GM12878 (cell line): Measurements from ENCODE around the gene TOMM40. TPM values are rescaled to one million over a fixed set of nuclear protein-coding genes. Genes with fewer than 3 reads are reported as not detected.

ENCODE experiments used
- ASH2L ChIP-seq: fragments of 300-600, 200-600 bp; sonication (generic); IDR thresholded peaks from 2 replicates; pipeline ENCODE4 v1.6.1; 2017; ENCODE audit warnings: low read depth, mild to moderate bottlenecking, borderline replicate concordance
- CREB1 ChIP-seq: IDR thresholded peaks from 2 replicates; pipeline ENCODE4 v1.6.1; 2012; ENCODE audit warnings: low read depth, mild to moderate bottlenecking, inconsistent platforms
- FOXM1 ChIP-seq: IDR thresholded peaks from 2 replicates; pipeline ENCODE4 v1.6.1; 2012; ENCODE audit warnings: low read depth, mild to moderate bottlenecking, inconsistent platforms, low read length, moderate library complexity
- HCFC1 ChIP-seq: fragments of 150-350 bp; IDR thresholded peaks from 2 replicates; pipeline ENCODE4 v1.6.1; 2014; ENCODE audit warnings: low read length
- IRF4 ChIP-seq: IDR thresholded peaks from 2 replicates; pipeline ENCODE4 v1.6.1; 2011; ENCODE audit warnings: low read depth, low read length
- JUNB ChIP-seq: IDR thresholded peaks from 2 replicates; pipeline ENCODE4 v1.6.1; 2016; ENCODE audit warnings: antibody characterized with exemption, mild to moderate bottlenecking
- KAT2A ChIP-seq: conservative IDR thresholded peaks from 2 replicates; pipeline ENCODE4 v1.6.1; 2011; ENCODE audit warnings: low read depth, low read length; ENCODE audit not compliant: control insufficient read depth
- MYB ChIP-seq: fragments of 150-350 bp; IDR thresholded peaks from 2 replicates; pipeline ENCODE4 v1.6.1; 2014; ENCODE audit warnings: mild to moderate bottlenecking, low read depth, low read length, borderline replicate concordance
- NFYB ChIP-seq: IDR thresholded peaks from 2 replicates; pipeline ENCODE4 v1.6.1; 2011; ENCODE audit warnings: low read depth, mild to moderate bottlenecking, low read length, improper control_type of control experiment, moderate library complexity; ENCODE audit not compliant: insufficient read depth
- NR2F1 ChIP-seq: fragments of 450-650 bp; conservative IDR thresholded peaks from 2 replicates; pipeline ENCODE4 v1.6.1; 2017; ENCODE audit warnings: mild to moderate bottlenecking
- RB1 ChIP-seq: fragments of 450-650 bp; formaldehyde crosslinking; IDR thresholded peaks from 2 replicates; pipeline ENCODE4 v1.6.1; 2017; ENCODE audit warnings: mild to moderate bottlenecking, borderline replicate concordance
- SPI1 ChIP-seq: IDR thresholded peaks from 2 replicates; pipeline ENCODE4 v1.6.1; 2011; ENCODE audit warnings: low read depth, mild to moderate bottlenecking, low read length, moderate library complexity, borderline replicate concordance; ENCODE audit not compliant: insufficient read depth
- SREBF1 ChIP-seq: IDR thresholded peaks from 2 replicates; pipeline ENCODE4 v1.6.1; 2012; ENCODE audit warnings: mild to moderate bottlenecking, low read length
- STAT1 ChIP-seq: fragments of 450-650 bp; conservative IDR thresholded peaks from 2 replicates; pipeline ENCODE4 v1.6.1; 2014; ENCODE audit warnings: antibody characterized with exemption, mild to moderate bottlenecking
- WRNIP1 ChIP-seq: IDR thresholded peaks from 2 replicates; pipeline ENCODE4 v1.6.1; 2011; ENCODE audit warnings: low read depth, low read length, improper control_type of control experiment, borderline replicate concordance
- ZBED1 ChIP-seq: IDR thresholded peaks from 2 replicates; pipeline ENCODE4 v1.6.1; 2016; ENCODE audit warnings: borderline replicate concordance
- ZNF384 ChIP-seq: IDR thresholded peaks from 2 replicates; pipeline ENCODE4 v1.6.1; 2012; ENCODE audit warnings: low read depth, mild to moderate bottlenecking, low read length, improper control_type of control experiment, borderline replicate concordance
- polyA plus RNA-seq, 11 experiments: library from polyadenylated mRNA; depleted of rRNA in 4 of 11; unstranded in 6 of 11; stranded (reverse) in 5 of 11; fragments of >200 nt; fragmentation: Nextera tagmentation in 4 of 11; fragmentation: Illumina TruSeq in 1 of 11; extraction: Ambion mirVana in 4 of 11; extraction: Trizol in 1 of 11; gene quantifications; 1 replicate in 1 of 11; 2 replicates in 10 of 11; pipeline versions ENCODE4 v1.2.1 to v1.2.3, GENCODE V29; 2011 to 2016; ENCODE audit warnings: inconsistent platforms in 2 of 11, missing spikeins in 2 of 11, low read depth in 1 of 11
- total RNA-seq, 4 experiments: library from RNA; depleted of rRNA in 3 of 4; stranded (reverse); fragments of >200 nt in 3 of 4; fragmentation: Illumina TruSeq in 1 of 4; extraction: Trizol in 1 of 4; gene quantifications; 2 replicates each; pipeline versions ENCODE4 v1.2.1 to v1.2.3, GENCODE V29; 2013 to 2021
- TF ChIP-seq, protein P1 (sequence below): fragments of 450-650 bp; IDR thresholded peaks from 2 replicates; pipeline ENCODE4 v1.6.1; 2018; ENCODE audit warnings: borderline replicate concordance, mild to moderate bottlenecking; ENCODE audit not compliant: partially characterized antibody
- TF ChIP-seq, protein P2 (sequence below): fragments of 450-650 bp; IDR thresholded peaks from 2 replicates; pipeline ENCODE4 v1.6.1; 2016; ENCODE audit warnings: mild to moderate bottlenecking
- TF ChIP-seq, protein P3 (sequence below): fragments of 450-650 bp; conservative IDR thresholded peaks from 2 replicates; pipeline ENCODE4 v1.6.1; 2017; ENCODE audit warnings: mild to moderate bottlenecking, moderate library complexity
- TF ChIP-seq, protein P4 (sequence below): fragments of 450-650 bp; IDR thresholded peaks from 2 replicates; pipeline ENCODE4 v1.6.1; 2017; ENCODE audit warnings: borderline replicate concordance

TOMM40 gene
- total and polyA plus RNA-seq, 10 of the 15 experiments (the other 5 are each of a cell fraction or from before 2014, with no cell fraction given): 0.85 to 221 (median 99.9) TPM

GRCh38 chr19:44891016-44891882 is at the start of gene TOMM40 (continued):
- TF ChIP-seq, protein P1, sequence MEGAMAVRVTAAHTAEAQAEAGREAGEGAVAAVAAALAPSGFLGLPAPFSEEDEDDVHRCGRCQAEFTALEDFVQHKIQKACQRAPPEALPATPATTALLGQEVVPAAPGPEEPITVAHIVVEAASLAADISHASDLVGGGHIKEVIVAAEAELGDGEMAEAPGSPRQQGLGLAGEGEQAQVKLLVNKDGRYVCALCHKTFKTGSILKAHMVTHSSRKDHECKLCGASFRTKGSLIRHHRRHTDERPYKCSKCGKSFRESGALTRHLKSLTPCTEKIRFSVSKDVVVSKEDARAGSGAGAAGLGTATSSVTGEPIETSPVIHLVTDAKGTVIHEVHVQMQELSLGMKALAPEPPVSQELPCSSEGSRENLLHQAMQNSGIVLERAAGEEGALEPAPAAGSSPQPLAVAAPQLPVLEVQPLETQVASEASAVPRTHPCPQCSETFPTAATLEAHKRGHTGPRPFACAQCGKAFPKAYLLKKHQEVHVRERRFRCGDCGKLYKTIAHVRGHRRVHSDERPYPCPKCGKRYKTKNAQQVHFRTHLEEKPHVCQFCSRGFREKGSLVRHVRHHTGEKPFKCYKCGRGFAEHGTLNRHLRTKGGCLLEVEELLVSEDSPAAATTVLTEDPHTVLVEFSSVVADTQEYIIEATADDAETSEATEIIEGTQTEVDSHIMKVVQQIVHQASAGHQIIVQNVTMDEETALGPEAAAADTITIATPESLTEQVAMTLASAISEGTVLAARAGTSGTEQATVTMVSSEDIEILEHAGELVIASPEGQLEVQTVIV: no peak
- no peak for TF ChIP-seq WRNIP1
- TF ChIP-seq, protein P2, sequence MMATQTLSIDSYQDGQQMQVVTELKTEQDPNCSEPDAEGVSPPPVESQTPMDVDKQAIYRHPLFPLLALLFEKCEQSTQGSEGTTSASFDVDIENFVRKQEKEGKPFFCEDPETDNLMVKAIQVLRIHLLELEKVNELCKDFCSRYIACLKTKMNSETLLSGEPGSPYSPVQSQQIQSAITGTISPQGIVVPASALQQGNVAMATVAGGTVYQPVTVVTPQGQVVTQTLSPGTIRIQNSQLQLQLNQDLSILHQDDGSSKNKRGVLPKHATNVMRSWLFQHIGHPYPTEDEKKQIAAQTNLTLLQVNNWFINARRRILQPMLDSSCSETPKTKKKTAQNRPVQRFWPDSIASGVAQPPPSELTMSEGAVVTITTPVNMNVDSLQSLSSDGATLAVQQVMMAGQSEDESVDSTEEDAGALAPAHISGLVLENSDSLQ: no peak; the same call in 1 of the 2 replicates
- no peak for TF ChIP-seq IRF4
- TF ChIP-seq, protein P3, sequence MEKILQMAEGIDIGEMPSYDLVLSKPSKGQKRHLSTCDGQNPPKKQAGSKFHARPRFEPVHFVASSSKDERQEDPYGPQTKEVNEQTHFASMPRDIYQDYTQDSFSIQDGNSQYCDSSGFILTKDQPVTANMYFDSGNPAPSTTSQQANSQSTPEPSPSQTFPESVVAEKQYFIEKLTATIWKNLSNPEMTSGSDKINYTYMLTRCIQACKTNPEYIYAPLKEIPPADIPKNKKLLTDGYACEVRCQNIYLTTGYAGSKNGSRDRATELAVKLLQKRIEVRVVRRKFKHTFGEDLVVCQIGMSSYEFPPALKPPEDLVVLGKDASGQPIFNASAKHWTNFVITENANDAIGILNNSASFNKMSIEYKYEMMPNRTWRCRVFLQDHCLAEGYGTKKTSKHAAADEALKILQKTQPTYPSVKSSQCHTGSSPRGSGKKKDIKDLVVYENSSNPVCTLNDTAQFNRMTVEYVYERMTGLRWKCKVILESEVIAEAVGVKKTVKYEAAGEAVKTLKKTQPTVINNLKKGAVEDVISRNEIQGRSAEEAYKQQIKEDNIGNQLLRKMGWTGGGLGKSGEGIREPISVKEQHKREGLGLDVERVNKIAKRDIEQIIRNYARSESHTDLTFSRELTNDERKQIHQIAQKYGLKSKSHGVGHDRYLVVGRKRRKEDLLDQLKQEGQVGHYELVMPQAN: peak; percentile 98
- peak; percentile 81; the same call in 1 of the 2 replicates for TF ChIP-seq CREB1
- TF ChIP-seq ZNF384: no peak
- no peak for TF ChIP-seq ZBED1
- TF ChIP-seq RB1: peak; percentile 55; the same call in 1 of the 2 replicates
- 0 out of 2 replicates have a peak, but pooled peaks have one; percentile 76 for TF ChIP-seq ASH2L
- no peak for TF ChIP-seq JUNB
- no peak for TF ChIP-seq KAT2A
- 0 out of 2 replicates have a peak, but pooled peaks have one; percentile 58 for TF ChIP-seq STAT1
- no peak; the same call in 1 of the 2 replicates for TF ChIP-seq SREBF1
- no peak for TF ChIP-seq FOXM1
- TF ChIP-seq NR2F1: peak; percentile 90
- TF ChIP-seq, protein P4, sequence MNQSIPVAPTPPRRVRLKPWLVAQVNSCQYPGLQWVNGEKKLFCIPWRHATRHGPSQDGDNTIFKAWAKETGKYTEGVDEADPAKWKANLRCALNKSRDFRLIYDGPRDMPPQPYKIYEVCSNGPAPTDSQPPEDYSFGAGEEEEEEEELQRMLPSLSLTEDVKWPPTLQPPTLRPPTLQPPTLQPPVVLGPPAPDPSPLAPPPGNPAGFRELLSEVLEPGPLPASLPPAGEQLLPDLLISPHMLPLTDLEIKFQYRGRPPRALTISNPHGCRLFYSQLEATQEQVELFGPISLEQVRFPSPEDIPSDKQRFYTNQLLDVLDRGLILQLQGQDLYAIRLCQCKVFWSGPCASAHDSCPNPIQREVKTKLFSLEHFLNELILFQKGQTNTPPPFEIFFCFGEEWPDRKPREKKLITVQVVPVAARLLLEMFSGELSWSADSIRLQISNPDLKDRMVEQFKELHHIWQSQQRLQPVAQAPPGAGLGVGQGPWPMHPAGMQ: no peak
- TF ChIP-seq HCFC1: peak; percentile 56
- peak; percentile 75; the same call in 1 of the 2 replicates for TF ChIP-seq NFYB
- TF ChIP-seq SPI1: no peak
- no peak for TF ChIP-seq MYB
